Activated CD8-positive, alpha-beta memory T cell treated with anti-CD3 and anti-CD28 coated beads, Interleukin-2, amount 50 U/mL, for 48 hours (primary cell): ENCODE data around the gene S100A8.
"Not testable (repeated sequence)": the region's sequence is repeated elsewhere in the genome, so short reads cannot be mapped to it uniquely, and the experiment has no call there.

ENCODE experiments used
- DNase-seq: peaks from one replicate; pipeline ENCODE4 v3.0.0-alpha.2; 2020

Gene S100A8

GRCh38 chr1:153415850-153416570 lies 25.1 kb upstream of the S100A8 start, which contains the start of gene S100A7A:
S100A7A (plus strand) TSS chr1:153416520; CDS start chr1:153418083, 1,563 bp downstream.
- no peak for DNase-seq

GRCh38 chr1:153413961-153414360 lies 23.1 kb upstream of the S100A8 start:
- not testable (repeated sequence) for DNase-seq

DNA sequence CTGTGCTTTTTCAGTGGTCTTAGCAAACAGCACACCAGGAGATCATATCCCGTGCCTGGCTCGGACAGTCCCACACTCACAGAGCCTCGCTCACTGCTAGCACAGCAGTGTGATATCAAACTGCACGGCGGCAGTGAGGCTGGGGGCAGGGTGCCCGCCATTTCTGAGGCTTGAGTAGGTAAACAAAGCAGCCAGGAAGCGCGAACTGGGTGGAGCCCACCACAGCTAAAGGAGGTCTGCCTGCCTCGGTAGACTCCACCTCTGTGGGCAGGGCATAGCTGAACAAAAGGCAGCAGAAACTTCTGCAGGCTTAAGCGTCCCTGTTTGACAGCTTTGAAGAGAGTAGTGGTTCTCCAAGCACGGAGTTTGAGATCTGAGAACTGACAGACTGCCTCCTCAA lies 16.4 kb upstream of the S100A8 start:
- DNase-seq: not testable (repeated sequence)

GRCh38 chr1:153405825-153406599 lies 15.1 kb upstream of the S100A8 start:
- DNase-seq: not testable (repeated sequence)

GRCh38 chr1:153404768-153405167 lies 13.9 kb upstream of the S100A8 start:
- DNase-seq: peak; percentile 87

- no peak for DNase-seq
These were observed 13.3 kb upstream of the S100A8 start for GRCh38 chr1:153404086-153404635.

- DNase-seq: no peak
These were observed 12.7 kb upstream of the S100A8 start for GRCh38 chr1:153403421-153404085.

GRCh38 chr1:153402226-153402625 lies 11.4 kb upstream of the S100A8 start:
- no peak for DNase-seq

GRCh38 chr1:153401461-153401860 lies 10.6 kb upstream of the S100A8 start:
- DNase-seq: no peak

GRCh38 chr1:153400244-153400643 lies 9.4 kb upstream of the S100A8 start:
- no peak for DNase-seq

DNA sequence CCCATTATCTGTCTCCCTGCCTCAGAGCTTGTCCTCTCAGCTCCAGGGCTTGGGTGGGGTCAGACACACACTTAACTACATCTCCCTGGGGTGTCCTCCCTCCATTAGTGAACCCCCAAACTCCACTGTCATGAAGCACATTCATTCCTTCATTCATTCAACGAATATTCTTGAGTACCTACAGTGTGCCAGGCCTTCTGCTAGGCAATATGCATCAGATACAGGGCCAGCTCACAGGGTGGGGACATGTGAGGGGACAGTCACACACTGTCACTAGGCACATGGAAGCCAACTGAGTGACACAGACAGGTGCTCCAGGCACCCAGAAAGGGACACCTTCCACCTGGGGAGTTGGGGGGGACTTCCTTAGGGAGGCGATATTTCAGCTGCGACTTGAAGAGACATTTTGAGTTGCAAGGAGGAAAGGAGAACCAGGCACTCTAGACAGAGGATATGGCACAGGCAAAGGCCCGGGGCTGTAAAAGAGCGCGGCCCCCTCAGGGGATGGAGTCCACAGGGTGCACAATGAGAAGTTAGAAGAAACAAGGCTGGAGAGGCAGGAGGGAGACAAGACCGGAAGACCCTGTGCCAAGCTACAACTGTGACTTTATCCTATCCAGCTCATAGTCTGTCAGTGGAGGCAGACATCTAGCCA lies 8.7 kb upstream of the S100A8 start:
- no peak for DNase-seq

DNA sequence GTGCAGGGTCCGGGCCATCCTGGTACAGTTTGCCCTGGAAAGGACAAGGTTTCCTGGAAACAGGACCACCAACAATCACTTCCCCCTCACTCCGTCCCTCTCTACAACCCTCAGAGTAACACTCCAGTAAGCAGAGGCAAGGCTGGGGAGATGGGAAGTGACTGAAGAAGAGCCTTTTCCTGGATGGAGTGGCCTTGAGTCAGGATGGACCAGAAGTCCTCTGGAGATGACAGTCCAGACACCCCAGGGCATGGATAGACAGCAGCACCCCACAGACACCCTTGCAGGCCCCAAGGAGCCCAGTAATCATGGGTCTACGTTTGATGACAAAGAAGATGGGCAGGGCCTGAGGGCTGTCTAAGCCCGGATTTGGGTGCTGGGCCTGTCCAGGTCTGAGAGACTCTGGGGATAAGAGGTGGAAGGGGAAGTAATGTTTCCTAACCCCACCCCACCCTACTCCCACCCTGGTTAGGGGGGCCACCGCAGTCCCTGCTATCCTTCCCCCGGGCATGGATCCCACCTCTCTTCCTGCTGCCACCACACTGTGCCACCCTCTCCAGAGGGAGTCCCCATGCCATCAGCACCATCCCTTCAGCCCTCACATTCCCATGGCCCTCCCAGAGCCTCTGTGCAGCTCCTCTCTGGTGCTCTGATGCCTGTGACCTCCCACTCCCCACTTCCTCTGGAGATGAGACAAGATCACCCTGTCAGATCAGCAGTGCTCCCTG lies 7.2 kb upstream of the S100A8 start:
- DNase-seq: no peak

DNA sequence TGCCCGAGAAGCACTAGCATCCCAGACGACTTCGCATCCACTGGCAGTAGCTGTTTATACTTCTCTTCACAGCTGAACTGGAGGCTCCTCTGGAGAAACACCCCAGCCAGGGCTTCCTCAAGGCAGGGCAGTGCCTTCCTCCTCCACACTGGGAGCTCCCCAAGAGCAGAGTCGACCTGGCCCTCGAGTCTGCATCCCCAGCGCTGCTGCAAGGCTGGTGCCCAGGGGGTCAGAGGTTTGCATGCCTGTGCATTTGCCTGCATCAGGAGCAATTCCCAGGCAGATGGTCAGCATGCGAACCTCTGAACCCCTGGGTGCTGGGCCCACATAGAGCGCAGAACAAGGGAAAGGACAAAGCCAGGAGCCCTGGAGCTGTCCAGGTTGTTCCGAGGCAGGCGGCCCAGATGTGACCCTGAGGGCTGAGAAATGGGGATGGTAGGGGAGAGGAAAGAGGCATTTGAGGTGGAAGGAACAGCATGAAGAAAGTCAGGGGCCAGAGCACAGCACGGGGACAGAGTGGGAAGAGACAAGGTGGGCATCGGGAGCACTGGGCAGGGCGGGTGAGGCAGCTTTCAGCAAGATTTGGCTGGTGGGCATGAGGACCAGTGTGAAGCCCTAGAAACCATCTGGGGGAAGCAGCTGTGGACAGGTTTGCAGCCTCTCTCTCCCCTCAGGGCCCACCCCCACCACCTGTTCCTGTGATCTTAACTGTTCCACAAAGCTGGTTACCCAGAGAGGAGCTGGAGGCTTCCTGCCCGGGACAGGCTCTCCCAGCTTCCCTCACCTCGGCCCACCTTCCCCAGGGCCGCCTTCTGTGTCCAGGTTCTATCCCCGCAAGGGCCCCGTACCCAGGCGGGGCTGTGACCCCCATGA lies 6.4 kb upstream of the S100A8 start:
- no peak for DNase-seq

- DNase-seq: no peak
These were observed 5.6 kb upstream of the S100A8 start for GRCh38 chr1:153396461-153396860.

DNA sequence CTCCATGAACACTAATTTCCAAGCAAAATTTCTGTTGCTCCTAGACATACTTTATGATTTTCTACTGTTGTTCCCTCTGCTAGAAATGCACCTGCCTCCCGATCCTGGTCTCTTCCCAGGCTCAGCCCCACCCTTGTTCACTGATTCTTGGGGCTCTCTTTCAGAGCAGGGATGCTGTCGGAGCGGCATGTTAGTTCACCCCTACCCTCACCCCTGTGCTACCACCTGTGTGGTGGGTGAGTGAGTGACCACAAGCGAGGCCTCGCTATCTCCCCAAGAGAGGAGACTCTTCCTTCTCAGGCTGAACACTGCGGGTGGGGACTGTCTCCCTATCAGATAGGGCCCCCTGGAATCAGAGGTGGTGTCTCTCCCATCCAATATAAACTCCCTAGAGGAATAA lies 4.9 kb upstream of the S100A8 start:
- DNase-seq: no peak

- DNase-seq: no peak
These were observed 4.3 kb upstream of the S100A8 start for GRCh38 chr1:153395136-153395685.

DNA sequence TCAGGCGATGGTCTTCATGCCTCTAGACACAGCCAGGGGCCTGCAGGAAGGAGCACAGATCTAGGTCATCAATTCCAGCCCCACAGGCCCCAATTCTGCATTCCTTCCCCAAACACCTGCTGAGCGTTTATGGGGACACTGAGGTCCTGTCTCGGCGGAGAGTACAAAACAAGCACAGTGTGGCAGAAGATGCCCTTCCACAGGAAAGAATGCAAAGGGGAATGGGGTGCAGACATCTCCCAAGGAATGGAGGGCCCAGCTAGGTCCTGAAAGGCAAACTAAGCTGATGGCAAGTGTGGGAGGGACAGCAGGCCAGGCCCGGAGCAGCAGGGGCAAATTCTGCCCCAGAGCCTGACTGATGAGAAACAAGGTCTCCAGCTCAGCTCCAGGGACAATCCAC lies 3.5 kb upstream of the S100A8 start:
- DNase-seq: no peak

DNA sequence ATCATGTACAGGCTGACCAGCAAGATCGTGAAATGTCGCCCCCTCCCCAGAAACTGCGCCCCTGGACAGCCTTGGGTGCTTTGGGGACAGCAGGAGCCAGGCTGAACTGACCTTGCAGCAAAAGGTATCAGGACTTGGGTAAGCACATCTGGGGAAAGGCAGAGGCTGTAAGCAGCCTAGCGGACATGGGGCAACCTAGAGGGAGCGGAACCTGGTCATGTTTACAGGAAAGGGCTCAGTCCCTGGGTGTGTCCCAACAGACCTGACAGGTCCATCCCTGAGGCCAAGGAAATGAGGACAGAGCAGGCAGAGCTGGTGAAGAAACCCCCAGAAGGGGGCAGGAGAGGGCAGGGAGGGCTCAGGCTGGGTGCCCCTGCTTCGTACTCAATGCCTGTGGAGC lies 3.1 kb upstream of the S100A8 start:
- no peak for DNase-seq

DNA sequence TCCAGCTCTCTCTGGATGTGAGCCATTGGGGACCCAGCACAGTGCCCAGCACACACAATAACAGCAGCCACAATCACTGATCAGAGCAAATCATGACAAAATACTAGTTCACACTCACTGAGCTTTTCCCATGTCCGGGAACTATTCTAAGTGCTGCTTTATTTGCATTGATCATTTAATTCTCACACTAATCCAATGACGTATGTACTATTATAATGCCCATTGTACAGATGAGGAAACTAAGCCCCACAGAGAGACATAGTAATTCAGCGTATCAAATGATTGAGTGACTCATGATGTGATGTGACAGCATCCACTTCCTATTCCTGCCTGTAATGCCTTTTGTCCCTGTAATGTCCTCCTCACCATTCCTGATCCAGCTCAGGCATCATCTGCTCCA lies 1.9 kb upstream of the S100A8 start:
- no peak for DNase-seq

GRCh38 chr1:153392258-153392657 lies 1.4 kb upstream of the S100A8 start:
- no peak for DNase-seq
